ENCODE data around the gene DRC1. TPM values are rescaled to one million over a fixed set of nuclear protein-coding genes. Genes with fewer than 3 reads are reported as not detected.
A peak's percentile ranks its signal among the peaks of the same experiment; 100 is the strongest.

DRC1 gene
- total RNA-seq, 2 donors from 2014 or later: not detected

GRCh38 chr2:26456440-26457250 is 54.9 kb downstream of the DRC1 start:
- Histone ChIP-seq H3K36me3 (no peaks in the 10 kb centered on the region), H3K27me3 (no peaks in the 10 kb centered on the region), H3K4me3 (no peak overlapping the region), H3K9me3 (no peaks in the 10 kb centered on the region), H3K27ac (no peak overlapping the region), H3K4me1 (no peaks in the 10 kb centered on the region), H3K9ac (ENCODE audit: low read depth in 2 of 2, low read length in 2 of 2) (no peak overlapping the region)
- intact Hi-C loops (cut with DNase I): no loop called here
- TF ChIP-seq CTCF (IDR thresholded peaks at IDR 0.05): no peak
- peak; percentile 30 for DNase-seq

GRCh38 chr2:26457251-26457666 is 55.5 kb downstream of the DRC1 start:
- DNase-seq: no peak
- no peaks in the 10 kb centered on the region for H3K36me3 ChIP-seq
- no peak overlapping the region for H3K9ac ChIP-seq (ENCODE audit: low read depth in 2 of 2, low read length in 2 of 2)
- intact Hi-C loops (cut with DNase I): no loop called here
- H3K4me1 ChIP-seq: no peaks in the 10 kb centered on the region
- no peak overlapping the region for H3K4me3 ChIP-seq
- no peak for TF ChIP-seq CTCF (IDR thresholded peaks at IDR 0.05)
- no peaks in the 10 kb centered on the region for H3K9me3 ChIP-seq
- no peak overlapping the region for H3K27ac ChIP-seq
- H3K27me3 ChIP-seq: no peaks in the 10 kb centered on the region

DNA sequence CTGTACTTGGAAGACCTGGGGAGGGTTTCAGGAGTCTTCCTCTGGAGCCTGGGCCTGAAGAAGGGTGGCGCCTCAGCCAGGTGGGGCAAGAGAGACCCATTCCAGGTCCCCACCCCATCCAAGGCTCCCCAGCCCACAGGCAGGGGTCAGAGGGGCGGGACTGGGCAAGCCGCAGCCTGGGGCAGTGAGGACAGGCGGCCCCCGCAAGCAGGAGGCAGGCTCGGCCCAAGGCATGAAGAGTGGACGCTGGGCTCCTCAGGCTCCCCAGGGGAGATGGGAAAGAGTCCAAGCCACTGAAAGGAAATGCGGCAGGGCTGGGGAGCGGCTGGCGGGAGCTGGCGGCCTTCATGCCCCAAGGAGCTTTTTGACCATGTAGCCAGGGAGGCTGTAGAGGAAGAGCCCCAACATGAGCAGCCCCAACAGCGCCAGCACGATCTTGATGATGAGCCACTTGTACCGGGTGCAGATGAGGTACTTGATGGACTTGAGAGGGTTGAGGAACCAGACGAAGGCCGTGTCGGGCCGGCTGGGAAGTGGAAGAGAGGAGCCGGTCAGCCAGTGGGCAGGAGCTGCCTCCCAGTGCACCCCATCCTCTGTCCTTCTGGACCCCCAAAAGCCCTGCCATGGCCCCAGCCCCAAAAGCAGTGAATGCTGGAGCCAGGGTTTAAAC is 56.1 kb downstream of the DRC1 start:
- H3K27ac ChIP-seq: no peak overlapping the region
- no peak for TF ChIP-seq CTCF (IDR thresholded peaks at IDR 0.05)
- intact Hi-C loops (cut with DNase I): no loop called here
- H3K4me3 ChIP-seq: no peak overlapping the region
- no peaks in the 10 kb centered on the region for H3K27me3 ChIP-seq
- no peak overlapping the region for H3K9ac ChIP-seq (ENCODE audit: low read depth in 2 of 2, low read length in 2 of 2)
- H3K9me3 ChIP-seq: no peaks in the 10 kb centered on the region
- no peak for DNase-seq
- no peaks in the 10 kb centered on the region for H3K36me3 ChIP-seq
- no peaks in the 10 kb centered on the region for H3K4me1 ChIP-seq

GRCh38 chr2:26458365-26459042 is 56.8 kb downstream of the DRC1 start:
- Histone ChIP-seq H3K27me3 (no peaks in the 10 kb centered on the region), H3K27ac (no peak overlapping the region), H3K4me1 (no peaks in the 10 kb centered on the region), H3K9ac (ENCODE audit: low read depth in 2 of 2, low read length in 2 of 2) (no peak overlapping the region), H3K4me3 (no peak overlapping the region), H3K9me3 (no peaks in the 10 kb centered on the region), H3K36me3 (no peaks in the 10 kb centered on the region)
- intact Hi-C loops (cut with DNase I): no loop called here
- no peak for TF ChIP-seq CTCF (IDR thresholded peaks at IDR 0.05)
- DNase-seq: no peak

GRCh38 chr2:26459991-26460612 is 58.4 kb downstream of the DRC1 start:
- H3K36me3 ChIP-seq: no peaks in the 10 kb centered on the region
- H3K9me3 ChIP-seq: no peaks in the 10 kb centered on the region
- H3K4me1 ChIP-seq: no peaks in the 10 kb centered on the region
- intact Hi-C loops (cut with DNase I): no loop called here
- H3K27ac ChIP-seq: no peak overlapping the region
- no peak for DNase-seq
- TF ChIP-seq CTCF (IDR thresholded peaks at IDR 0.05): no peak
- H3K4me3 ChIP-seq: no peak overlapping the region
- H3K27me3 ChIP-seq: no peaks in the 10 kb centered on the region
- no peak overlapping the region for H3K9ac ChIP-seq (ENCODE audit: low read depth in 2 of 2, low read length in 2 of 2)

Measured in colonic mucosa (tissue), 4 donors.